ENCODE measurements around the gene CHID1. TPM values are rescaled to one million over a fixed set of nuclear protein-coding genes. Genes with fewer than 3 reads are reported as not detected.

The CHID1 gene
- total RNA-seq, 1 donor = 48.9 TPM

DNA sequence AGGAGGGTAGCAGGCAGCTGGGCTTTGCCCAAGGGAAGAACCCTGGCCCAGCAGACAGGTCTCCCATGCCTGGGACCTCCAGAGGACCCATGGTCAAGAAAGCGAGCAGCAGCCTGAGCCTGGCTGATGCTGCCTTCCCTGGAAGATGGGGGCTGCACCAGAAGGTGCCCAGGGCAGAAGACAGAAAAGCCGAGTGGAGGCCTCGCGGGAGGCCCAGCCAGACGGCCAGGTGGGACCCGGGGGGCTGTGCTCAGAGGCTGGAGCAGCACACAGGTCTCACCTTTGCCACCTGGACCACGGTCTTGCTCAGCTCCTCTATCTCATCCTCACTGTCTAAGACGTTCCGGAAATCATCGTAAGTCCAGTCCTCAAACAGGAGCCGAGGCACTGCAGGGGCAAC, 10.9 kb downstream of the CHID1 start:
- Histone ChIP-seq H3K4me3 (ENCODE audit: insufficient read depth, low read length) (no peak overlapping the region), H3K4me2 (ENCODE audit: insufficient read depth, low read length) (no peak overlapping the region), H2AFZ (ENCODE audit: low read length) (no peak overlapping the region), H3K79me2 (ENCODE audit: insufficient read depth, low read length) (no peaks in the 10 kb centered on the region), H4K20me1 (ENCODE audit: insufficient read depth, low read length) (no peaks in the 10 kb centered on the region), H3K27ac (ENCODE audit: low read depth, low read length) (no peak overlapping the region), H3K4me1 (ENCODE audit: insufficient read depth, low read length) (no peaks in the 10 kb centered on the region), H3K9me3 (ENCODE audit: low read depth, low read length) (no peaks in the 10 kb centered on the region), H3K36me3 (ENCODE audit: insufficient read depth, low read length) (peaks cover 38% of the 10 kb centered on the region), H3K27me3 (ENCODE audit: insufficient read depth, low read length) (no peaks in the 10 kb centered on the region)
- no peak for DNase-seq (ENCODE audit: insufficient read length, low spot score, missing footprints)
- TF ChIP-seq, protein P1, sequence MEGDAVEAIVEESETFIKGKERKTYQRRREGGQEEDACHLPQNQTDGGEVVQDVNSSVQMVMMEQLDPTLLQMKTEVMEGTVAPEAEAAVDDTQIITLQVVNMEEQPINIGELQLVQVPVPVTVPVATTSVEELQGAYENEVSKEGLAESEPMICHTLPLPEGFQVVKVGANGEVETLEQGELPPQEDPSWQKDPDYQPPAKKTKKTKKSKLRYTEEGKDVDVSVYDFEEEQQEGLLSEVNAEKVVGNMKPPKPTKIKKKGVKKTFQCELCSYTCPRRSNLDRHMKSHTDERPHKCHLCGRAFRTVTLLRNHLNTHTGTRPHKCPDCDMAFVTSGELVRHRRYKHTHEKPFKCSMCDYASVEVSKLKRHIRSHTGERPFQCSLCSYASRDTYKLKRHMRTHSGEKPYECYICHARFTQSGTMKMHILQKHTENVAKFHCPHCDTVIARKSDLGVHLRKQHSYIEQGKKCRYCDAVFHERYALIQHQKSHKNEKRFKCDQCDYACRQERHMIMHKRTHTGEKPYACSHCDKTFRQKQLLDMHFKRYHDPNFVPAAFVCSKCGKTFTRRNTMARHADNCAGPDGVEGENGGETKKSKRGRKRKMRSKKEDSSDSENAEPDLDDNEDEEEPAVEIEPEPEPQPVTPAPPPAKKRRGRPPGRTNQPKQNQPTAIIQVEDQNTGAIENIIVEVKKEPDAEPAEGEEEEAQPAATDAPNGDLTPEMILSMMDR (IDR thresholded peaks at IDR 0.05; ENCODE audit: extremely low read depth, low read depth, low read length) = no peak

DNA sequence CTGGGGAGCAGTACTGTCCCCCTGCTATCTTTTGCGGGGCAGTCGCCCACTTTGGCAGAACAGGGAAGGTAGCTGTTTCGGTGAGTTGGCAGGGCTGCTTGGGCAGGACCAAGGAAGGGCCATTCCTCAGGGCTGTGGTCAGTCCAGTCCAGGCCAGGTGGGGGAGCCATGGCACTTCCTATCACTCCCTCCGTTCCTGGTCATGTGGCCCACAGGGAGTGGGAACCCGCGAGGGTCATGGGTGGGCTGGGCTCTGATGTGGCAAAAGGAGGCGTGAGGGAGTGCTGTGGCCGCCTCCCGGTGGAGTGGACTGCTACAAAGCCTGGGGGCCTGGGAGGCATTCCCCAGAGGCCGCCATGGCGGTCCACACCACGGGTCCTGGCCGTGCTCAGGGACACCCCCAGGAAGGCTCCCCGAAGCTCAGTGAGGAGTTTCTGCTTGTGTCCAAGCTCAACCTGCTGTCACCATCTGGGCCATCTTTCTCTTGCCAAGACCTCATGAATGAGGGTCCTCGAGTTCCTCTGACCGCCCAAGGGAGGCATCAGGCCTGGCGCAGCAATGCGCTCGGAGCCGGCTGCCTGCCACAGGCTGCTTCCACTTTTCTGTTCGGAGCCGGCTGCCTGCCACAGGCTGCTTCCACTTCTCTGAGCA, 11.9 kb downstream of the CHID1 start:
- TF ChIP-seq, protein P1 (IDR thresholded peaks at IDR 0.05; ENCODE audit: extremely low read depth, low read depth, low read length) = peak; percentile 15
- no peak overlapping the region for H2AFZ ChIP-seq (ENCODE audit: low read length)
- DNase-seq (ENCODE audit: insufficient read length, low spot score, missing footprints) = no peak

DNA sequence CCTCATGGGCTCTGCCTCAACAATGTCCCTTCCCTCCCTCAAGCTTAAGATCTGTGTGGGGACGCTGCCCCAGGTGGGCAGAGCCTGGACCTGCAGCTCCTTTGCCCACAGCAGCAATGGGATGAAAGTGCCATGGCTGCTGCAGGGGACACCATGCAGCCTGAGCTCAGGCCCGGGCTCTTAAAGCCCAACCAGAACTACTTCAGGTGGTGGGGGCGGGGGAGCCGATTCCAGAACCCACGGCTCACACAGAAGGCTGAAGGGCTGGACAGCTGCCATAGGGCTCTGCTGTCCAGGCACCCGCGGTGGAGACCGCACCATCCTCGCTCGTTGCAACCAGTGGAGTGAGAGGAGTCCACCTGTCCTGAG, 12.5 kb downstream of the CHID1 start:
- no peak for DNase-seq (ENCODE audit: insufficient read length, low spot score, missing footprints)
- no peaks in the 10 kb centered on the region for H3K9me3 ChIP-seq (ENCODE audit: low read depth, low read length)
- H3K4me2 ChIP-seq (ENCODE audit: insufficient read depth, low read length) = no peak overlapping the region
- no peaks in the 10 kb centered on the region for H3K4me1 ChIP-seq (ENCODE audit: insufficient read depth, low read length)
- H4K20me1 ChIP-seq (ENCODE audit: insufficient read depth, low read length) = no peaks in the 10 kb centered on the region
- H3K36me3 ChIP-seq (ENCODE audit: insufficient read depth, low read length) = peaks cover 26% of the 10 kb centered on the region
- TF ChIP-seq, protein P1 (IDR thresholded peaks at IDR 0.05; ENCODE audit: extremely low read depth, low read depth, low read length) = peak; percentile 23
- no peaks in the 10 kb centered on the region for H3K79me2 ChIP-seq (ENCODE audit: insufficient read depth, low read length)
- H3K27me3 ChIP-seq (ENCODE audit: insufficient read depth, low read length) = no peaks in the 10 kb centered on the region
- H2AFZ ChIP-seq (ENCODE audit: low read length) = no peak overlapping the region
- H3K4me3 ChIP-seq (ENCODE audit: insufficient read depth, low read length) = no peak overlapping the region
- H3K27ac ChIP-seq (ENCODE audit: low read depth, low read length) = no peak overlapping the region

More for the DNA sequence above, 11.9 kb downstream of the CHID1 start:
- Histone ChIP-seq H3K79me2 (ENCODE audit: insufficient read depth, low read length) (no peaks in the 10 kb centered on the region), H4K20me1 (ENCODE audit: insufficient read depth, low read length) (no peaks in the 10 kb centered on the region), H3K36me3 (ENCODE audit: insufficient read depth, low read length) (peaks cover 27% of the 10 kb centered on the region), H3K4me2 (ENCODE audit: insufficient read depth, low read length) (no peak overlapping the region), H3K4me3 (ENCODE audit: insufficient read depth, low read length) (no peak overlapping the region), H3K27me3 (ENCODE audit: insufficient read depth, low read length) (no peaks in the 10 kb centered on the region), H3K27ac (ENCODE audit: low read depth, low read length) (no peak overlapping the region), H3K4me1 (ENCODE audit: insufficient read depth, low read length) (no peaks in the 10 kb centered on the region), H3K9me3 (ENCODE audit: low read depth, low read length) (no peaks in the 10 kb centered on the region)

DNA sequence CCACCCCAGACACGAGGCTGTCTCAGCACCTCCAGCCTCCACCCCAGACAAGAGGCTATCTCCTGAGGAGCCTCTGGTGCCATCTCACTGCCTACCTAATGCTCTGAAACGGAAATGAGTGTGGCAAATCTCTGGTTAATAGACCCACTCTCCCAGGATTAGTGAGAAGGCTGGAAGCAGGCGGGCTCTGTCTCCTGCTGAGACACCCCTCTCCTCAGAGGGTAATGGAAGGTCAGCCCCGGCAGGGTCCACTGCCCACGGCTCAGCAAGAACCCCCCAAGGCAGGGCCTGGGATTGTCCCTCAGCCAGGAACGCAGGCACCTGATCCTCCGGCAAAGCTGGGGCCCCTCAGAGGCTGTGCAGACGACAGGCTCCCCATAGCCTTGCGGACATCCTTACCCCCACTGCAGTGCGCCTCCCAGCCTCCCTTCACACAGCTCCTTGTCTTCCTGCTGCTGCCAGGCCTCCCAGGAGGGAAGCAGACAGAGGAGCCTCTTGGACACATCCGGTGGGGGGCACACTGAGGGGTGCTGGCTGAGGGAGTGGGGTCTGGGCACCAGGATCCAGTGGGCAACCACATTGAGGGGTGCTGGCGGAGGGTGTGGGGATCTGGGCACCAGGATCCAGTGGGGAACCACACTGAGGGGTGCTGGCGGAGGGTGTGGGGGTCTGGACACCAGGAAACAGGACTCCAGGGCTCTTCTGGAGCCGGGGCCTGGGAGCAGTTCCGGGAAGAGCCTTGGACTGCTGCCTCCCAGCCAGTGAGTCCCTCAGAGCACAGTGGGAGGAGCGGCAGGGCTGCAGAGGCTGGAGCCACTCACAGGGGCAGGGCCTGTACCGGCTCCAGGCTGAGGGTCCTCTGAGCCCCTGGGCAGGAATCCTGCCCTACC, 13.1 kb downstream of the CHID1 start:
- Histone ChIP-seq H4K20me1 (ENCODE audit: insufficient read depth, low read length) (no peaks in the 10 kb centered on the region), H2AFZ (ENCODE audit: low read length) (no peak overlapping the region), H3K4me1 (ENCODE audit: insufficient read depth, low read length) (no peaks in the 10 kb centered on the region), H3K9me3 (ENCODE audit: low read depth, low read length) (no peaks in the 10 kb centered on the region), H3K79me2 (ENCODE audit: insufficient read depth, low read length) (no peaks in the 10 kb centered on the region), H3K4me3 (ENCODE audit: insufficient read depth, low read length) (no peak overlapping the region), H3K36me3 (ENCODE audit: insufficient read depth, low read length) (peaks cover 19% of the 10 kb centered on the region), H3K4me2 (ENCODE audit: insufficient read depth, low read length) (no peak overlapping the region), H3K27ac (ENCODE audit: low read depth, low read length) (no peak overlapping the region), H3K27me3 (ENCODE audit: insufficient read depth, low read length) (no peaks in the 10 kb centered on the region)
- TF ChIP-seq, protein P1 (IDR thresholded peaks at IDR 0.05; ENCODE audit: extremely low read depth, low read depth, low read length) = no peak
- no peak for DNase-seq (ENCODE audit: insufficient read length, low spot score, missing footprints)

Data from osteoblast (primary cell).